WTC11 (cell line): ENCODE measurements around the gene CPE. TPM values are rescaled to one million over a fixed set of nuclear protein-coding genes. Genes with fewer than 3 reads are reported as not detected.
A peak's percentile ranks its signal among the peaks of the same experiment; 100 is the strongest.
"Not testable (repeated sequence)": the region's sequence is repeated elsewhere in the genome, so short reads cannot be mapped to it uniquely, and the experiment has no call there.

Experiments
- ATAC-seq: fragments of 200-7000 bp; cut with Tn5 transposase; 2 replicates; pipeline ENCODE4 v1.10.0; 2021; ENCODE audit warnings: mild to moderate bottlenecking, moderate library complexity
- CTCF ChIA-PET: fragments of 300-600 bp; sonication (Branson Sonifier 250); formaldehyde crosslinking; loops from one replicate; lab custom pipeline; 2021; ENCODE audit warnings: antibody characterized with exemption; lab: Charles Lee
- POLR2A ChIA-PET: fragments of 350-600 bp; sonication (Branson Sonifier 250); formaldehyde crosslinking; loops from one replicate; lab custom pipeline; 2021; ENCODE audit warnings: antibody characterized with exemption; lab: Charles Lee
- DNase-seq: peaks from one replicate; pipeline ENCODE4 v3.0.0; 2021; ENCODE audit warnings: low spot score
- H3K27ac Mint-ChIP-seq: 2 replicates; pipeline ENCODE4 v1.8.0; 2021; ENCODE audit warnings: mixed read lengths
- H3K27me3 Mint-ChIP-seq: 2 replicates; pipeline ENCODE4 v1.8.0; 2021; ENCODE audit warnings: low read depth, mild to moderate bottlenecking, moderate library complexity, mixed read lengths
- H3K36me3 Mint-ChIP-seq: 2 replicates; pipeline ENCODE4 v1.8.0; 2021; ENCODE audit warnings: mixed read lengths
- H3K4me1 Mint-ChIP-seq: 2 replicates; pipeline ENCODE4 v1.8.0; 2022; ENCODE audit warnings: mixed read lengths
- H3K4me3 Mint-ChIP-seq: 2 replicates; pipeline ENCODE4 v1.8.0; 2021; ENCODE audit warnings: mild to moderate bottlenecking, moderate library complexity, mixed read lengths
- H3K9me3 Mint-ChIP-seq: 2 replicates; pipeline ENCODE4 v1.8.0; 2021; ENCODE audit warnings: mixed read lengths
- ARID4B ChIP-seq: sonication (generic); formaldehyde crosslinking; IDR thresholded peaks from 2 replicates; pipeline ENCODE4 v1.8.0; 2023; ENCODE audit warnings: missing genetic modification reagents, mild to moderate bottlenecking, borderline replicate concordance
- ETV6 ChIP-seq: sonication (generic); formaldehyde crosslinking; IDR thresholded peaks from 2 replicates; pipeline ENCODE4 v1.8.1; 2022; ENCODE audit warnings: mild to moderate bottlenecking, missing genetic modification reagents
- FOXP1 ChIP-seq: sonication (generic); formaldehyde crosslinking; IDR thresholded peaks from 2 replicates; pipeline ENCODE4 v1.8.0; 2022; ENCODE audit warnings: missing genetic modification reagents, mild to moderate bottlenecking, moderate library complexity, borderline replicate concordance
- JUN ChIP-seq: sonication (generic); formaldehyde crosslinking; IDR thresholded peaks from 2 replicates; pipeline ENCODE4 v1.8.0; 2023; ENCODE audit warnings: mild to moderate bottlenecking, missing genetic modification reagents
- MAX ChIP-seq: sonication (generic); formaldehyde crosslinking; IDR thresholded peaks from 2 replicates; pipeline ENCODE4 v1.8.0; 2022; ENCODE audit warnings: mild to moderate bottlenecking, missing genetic modification reagents
- NFATC4 ChIP-seq: fragments of 250-450 bp; sonication (Bioruptor Pico); IDR thresholded peaks from 2 replicates; pipeline ENCODE4 v1.9.0; 2021; ENCODE audit warnings: mild to moderate bottlenecking
- NR1H2 ChIP-seq: sonication (generic); formaldehyde crosslinking; IDR thresholded peaks from 2 replicates; pipeline ENCODE4 v1.9.0; 2021; ENCODE audit warnings: mild to moderate bottlenecking, moderate library complexity, missing genetic modification reagents
- PRDM15 ChIP-seq: sonication (generic); formaldehyde crosslinking; IDR thresholded peaks from 2 replicates; pipeline ENCODE4 v1.8.0; 2022; ENCODE audit warnings: missing genetic modification reagents
- RELA ChIP-seq: sonication (generic); formaldehyde crosslinking; IDR thresholded peaks from 2 replicates; pipeline ENCODE4 v1.8.1; 2022; ENCODE audit warnings: missing genetic modification reagents, mild to moderate bottlenecking, borderline replicate concordance
- SP1 ChIP-seq: sonication (generic); formaldehyde crosslinking; conservative IDR thresholded peaks from 2 replicates; pipeline ENCODE4 v1.8.1; 2022; ENCODE audit warnings: missing genetic modification reagents
- TP53 ChIP-seq: sonication (generic); formaldehyde crosslinking; IDR thresholded peaks from 2 replicates; pipeline ENCODE4 v1.8.1; 2023; ENCODE audit warnings: mild to moderate bottlenecking, missing genetic modification reagents
- ZBTB21 ChIP-seq: sonication (generic); formaldehyde crosslinking; IDR thresholded peaks from 2 replicates; pipeline ENCODE4 v1.8.1; 2023; ENCODE audit warnings: mild to moderate bottlenecking, missing genetic modification reagents, borderline replicate concordance
- ZNF317 ChIP-seq: sonication (generic); formaldehyde crosslinking; IDR thresholded peaks from 2 replicates; pipeline ENCODE4 v1.8.1; 2023; ENCODE audit warnings: low read depth, mild to moderate bottlenecking, moderate library complexity, missing genetic modification reagents, borderline replicate concordance
- ZNF425 ChIP-seq: fragments of 250-450 bp; sonication (Bioruptor Pico); conservative IDR thresholded peaks from 2 replicates; pipeline ENCODE4 v1.9.0; 2021; ENCODE audit warnings: mild to moderate bottlenecking
- ZNF512 ChIP-seq: sonication (generic); formaldehyde crosslinking; IDR thresholded peaks from 2 replicates; pipeline ENCODE4 v1.8.1; 2022; ENCODE audit warnings: missing genetic modification reagents, borderline replicate concordance
- total RNA-seq: library from RNA; stranded (reverse); gene quantifications from 3 replicates; pipeline ENCODE4 v1.2.3, GENCODE V29; 2021

Gene CPE
- total RNA-seq, 1 experiment from 2014 or later, result 9.2 TPM

GRCh38 chr4:165450871-165451270 lies 72.1 kb downstream of the CPE start:
- ChIA-PET CTCF (no interaction called here), POLR2A (no interaction called here)
- Mint-ChIP-seq H3K27ac (no peak overlapping the region), H3K4me1 (peaks cover 7% of the 10 kb centered on the region), H3K4me3 (no peak overlapping the region), H3K9me3 (peaks cover 5% of the 10 kb centered on the region; the same call in 1 of the 2 replicates), H3K36me3 (no peaks in the 10 kb centered on the region), H3K27me3 (no peaks in the 10 kb centered on the region)
- TF ChIP-seq MAX, result no peak
- ATAC-seq, result no peak
- no peak for DNase-seq

GRCh38 chr4:165453140-165453539 lies 74.3 kb downstream of the CPE start:
- ATAC-seq, POLR2A ChIA-PET, H3K4me3 Mint-ChIP-seq, H3K9me3 Mint-ChIP-seq, DNase-seq, H3K27me3 Mint-ChIP-seq, H3K36me3 Mint-ChIP-seq, H3K27ac Mint-ChIP-seq: not testable (repeated sequence)
- peaks cover 19% of the 10 kb centered on the region for H3K4me1 Mint-ChIP-seq
- 0 out of 2 replicates have a peak, but pooled peaks have one; percentile 64 for TF ChIP-seq ZNF512 (CRISPR knock-in tag)
- CTCF ChIA-PET, result interaction anchor here (1.3 kb wide), 1 partner anchor 98 kb away, joined by 3 read pairs; no protein-coding TSS in a partner anchor

- no peaks in the 10 kb centered on the region for H3K36me3 Mint-ChIP-seq
- no peaks in the 10 kb centered on the region; the same call in 1 of the 2 replicates for H3K27me3 Mint-ChIP-seq
- ATAC-seq (no peak), DNase-seq (no peak)
- no peak overlapping the region for H3K4me3 Mint-ChIP-seq
- TF ChIP-seq FOXP1 (CRISPR knock-in tag) (no peak), ARID4B (CRISPR knock-in tag) (no peak), ETV6 (CRISPR knock-in tag) (no peak), TP53 (no peak), JUN (CRISPR knock-in tag) (no peak), NFATC4 (no peak), NR1H2 (CRISPR knock-in tag) (no peak), SP1 (CRISPR knock-in tag) (no peak), ZNF425 (CRISPR knock-in tag) (no peak), ZBTB21 (CRISPR knock-in tag) (no peak), MAX (no peak), ZNF317 (CRISPR knock-in tag) (no peak), PRDM15 (CRISPR knock-in tag) (no peak), RELA (no peak)
- H3K9me3 Mint-ChIP-seq, result peaks cover 5% of the 10 kb centered on the region; the same call in 1 of the 2 replicates
- H3K4me1 Mint-ChIP-seq, result peaks cover 31% of the 10 kb centered on the region
- ChIA-PET CTCF (no interaction called here), POLR2A (no interaction called here)
- H3K27ac Mint-ChIP-seq, result no peak overlapping the region
These were observed 75.6 kb downstream of the CPE start for GRCh38 chr4:165454426-165454825.
